GM21619 (cell line): ENCODE data around the gene RPS16.
"Not testable (repeated sequence)": the region's sequence is repeated elsewhere in the genome, so short reads cannot be mapped to it uniquely, and the experiment has no call there.

Experiments used
- ATAC-seq: cut with Tn5 transposase; IDR thresholded peaks from one replicate; pipeline ENCODE4 v1.9.1; 2021; ENCODE audit not compliant: unreplicated experiment

RPS16 gene

GRCh38 chr19:39435499-39436349 lies at the start of gene RPS16:
TSS of gene RPS16 (minus strand) at chr19:39435949. CDS start at chr19:39435895, 54 bp downstream.
- ATAC-seq: peak; percentile 65

- no peak for ATAC-seq
Observed at GRCh38 chr19:39483141-39483540, 47.4 kb upstream of the RPS16 start.

GRCh38 chr19:39481676-39482075 lies 45.9 kb upstream of the RPS16 start:
- ATAC-seq: no peak

GRCh38 chr19:39481229-39481545 lies 45.4 kb upstream of the RPS16 start:
- no peak for ATAC-seq

- peak; percentile 90 for ATAC-seq
Observed at GRCh38 chr19:39480337-39481228, 44.8 kb upstream of the RPS16 start, which contains the start of gene TIMM50. TSS of gene TIMM50 (plus strand) at chr19:39480838. CDS start at chr19:39480854, 16 bp downstream.

GRCh38 chr19:39479916-39480315 lies 44.2 kb upstream of the RPS16 start:
- no peak for ATAC-seq

- not testable (repeated sequence) for ATAC-seq
Observed at GRCh38 chr19:39479319-39479801, 43.6 kb upstream of the RPS16 start.

GRCh38 chr19:39475748-39476147 lies 40.0 kb upstream of the RPS16 start:
- no peak for ATAC-seq

- no peak for ATAC-seq
Observed at GRCh38 chr19:39474139-39474620, 38.4 kb upstream of the RPS16 start.

GRCh38 chr19:39473443-39473960 lies 37.8 kb upstream of the RPS16 start:
- ATAC-seq: no peak

GRCh38 chr19:39472746-39473442 lies 37.1 kb upstream of the RPS16 start:
- ATAC-seq: no peak

- ATAC-seq: no peak
Observed at GRCh38 chr19:39471756-39472536, 36.2 kb upstream of the RPS16 start.

- ATAC-seq: no peak
Observed at GRCh38 chr19:39470724-39471339, 35.1 kb upstream of the RPS16 start.

GRCh38 chr19:39469567-39469966 lies 33.8 kb upstream of the RPS16 start:
- no peak for ATAC-seq

GRCh38 chr19:39469036-39469435 lies 33.3 kb upstream of the RPS16 start:
- no peak for ATAC-seq

- no peak for ATAC-seq
Observed at GRCh38 chr19:39467941-39468340, 32.2 kb upstream of the RPS16 start.

- ATAC-seq: no peak
Observed at GRCh38 chr19:39465956-39466747, 30.4 kb upstream of the RPS16 start.

- no peak for ATAC-seq
Observed at GRCh38 chr19:39463403-39463802, 27.7 kb upstream of the RPS16 start.

GRCh38 chr19:39451257-39451656 lies 15.5 kb upstream of the RPS16 start:
- ATAC-seq: not testable (repeated sequence)
